Testis (tissue), 2 donors: ENCODE measurements around the gene CDH12.

ENCODE experiments used
- CTCF ChIP-seq, 3 experiments: fragments of 450-650 bp in 2 of 3; fragments of 200-600 bp in 1 of 3; sonication (generic) in 1 of 3; IDR thresholded peaks; one replicate each; pipeline ENCODE4 v1.5.1; 2016 to 2019; ENCODE audit warnings: antibody characterized with exemption in 3 of 3, mild to moderate bottlenecking in 2 of 3, moderate library complexity in 1 of 3
- POLR2A ChIP-seq: fragments of 450-650 bp; IDR thresholded peaks from one replicate; pipeline ENCODE4 v1.6.1; 2017; ENCODE audit warnings: antibody characterized with exemption, mild to moderate bottlenecking, moderate library complexity

GRCh38 chr5:22341406-22341805 is 511.7 kb downstream of the CDH12 start:
- TF ChIP-seq POLR2A (no peak), CTCF (IDR thresholded peaks at IDR 0.05) (no peak)
